Gastroesophageal sphincter (tissue), 4 donors: ENCODE data around the gene EGR2. TPM values are rescaled to one million over a fixed set of nuclear protein-coding genes. Genes with fewer than 3 reads are reported as not detected.

Source experiments
- ATAC-seq: fragments of 150-250 bp; one replicate; pipeline ENCODE4 v1.9.1; 2016; ENCODE audit warnings: mild to moderate bottlenecking, moderate library complexity
- H3K27ac ChIP-seq, 4 donors: fragments of 200-600 bp; sonication (generic) in 3 of 4; 1 replicate in 3 of 4; 2 replicates in 1 of 4; pipeline ENCODE4 v1.5.1; 2016 to 2019
- H3K27me3 ChIP-seq: fragments of 200-600 bp; sonication (generic); one replicate; pipeline ENCODE4 v1.5.1; 2019
- H3K36me3 ChIP-seq, 2 donors: fragments of 200-600 bp; sonication (generic); one replicate each; pipeline ENCODE4 v1.5.1; 2019; ENCODE audit warnings: control low read depth in 1 of 2
- H3K4me1 ChIP-seq, 3 donors: fragments of 200-600 bp; sonication (generic); 1 replicate in 2 of 3; 2 replicates in 1 of 3; pipeline ENCODE4 v1.5.1; 2016 to 2019; ENCODE audit warnings: control low read depth in 2 of 3
- H3K4me3 ChIP-seq, 2 donors: fragments of 200-600 bp; sonication (generic); one replicate each; pipeline ENCODE4 v1.5.1; 2019; ENCODE audit warnings: mild to moderate bottlenecking in 1 of 2, moderate library complexity in 1 of 2
- H3K9me3 ChIP-seq, 3 donors: fragments of 200-600 bp; sonication (generic); one replicate each; pipeline ENCODE4 v1.5.1; 2017 to 2019; ENCODE audit warnings: control low read depth in 2 of 3
- CTCF ChIP-seq, 4 experiments: fragments of 200-600 bp in 2 of 4; fragments of 450-650 bp in 2 of 4; sonication (generic) in 1 of 4; IDR thresholded peaks; one replicate each; pipeline ENCODE4 v1.5.1; 2017 to 2019; ENCODE audit warnings: antibody characterized with exemption in 4 of 4, mild to moderate bottlenecking in 2 of 4, moderate library complexity in 2 of 4
- EP300 ChIP-seq: sonication (generic); formaldehyde crosslinking; IDR thresholded peaks from one replicate; pipeline ENCODE4 v1.6.1; 2017; ENCODE audit warnings: antibody characterized with exemption, mild to moderate bottlenecking
- POLR2A ChIP-seq, 2 donors: fragments of 450-650 bp; IDR thresholded peaks; one replicate each; pipeline ENCODE4 v1.6.1; 2017; ENCODE audit warnings: antibody characterized with exemption in 2 of 2, mild to moderate bottlenecking in 2 of 2, moderate library complexity in 1 of 2
- POLR2AphosphoS5 ChIP-seq: sonication (generic); formaldehyde crosslinking; IDR thresholded peaks from one replicate; pipeline ENCODE4 v1.6.1; 2017; ENCODE audit warnings: antibody characterized with exemption
- WGBS, 2 donors: methylation state at CpG; one replicate each; pipeline ENCODE4 v1.1.5; 2018; ENCODE audit warnings: low coverage in 1 of 2; 5-methylcytosine and 5-hydroxymethylcytosine counted together
- total RNA-seq, 4 donors: library from RNA; depleted of rRNA; stranded (reverse); fragments of >200 nt; gene quantifications; one replicate each; pipeline ENCODE4 v1.1.0, GENCODE V29; 2016

The EGR2 gene
- total RNA-seq, 4 donors from 2014 or later = 0.52 to 1.3 (median 1.1) TPM

- no peak overlapping the region for H3K27ac ChIP-seq
- WGBS, 2 donors = 53 to 69% methylated on average over 3 to 4 of the region's 4 CpGs
- H3K36me3 ChIP-seq = no peaks in the 10 kb centered on the region
- ATAC-seq = no peak
- H3K4me3 ChIP-seq = no peak overlapping the region
- H3K27me3 ChIP-seq = no peaks in the 10 kb centered on the region
- H3K4me1 ChIP-seq = peaks cover 0 to 7% (median 0%) of the 10 kb centered on the region in 3 donors
- no peaks in the 10 kb centered on the region for H3K9me3 ChIP-seq
- TF ChIP-seq POLR2A (IDR thresholded peaks at IDR 0.05) = no peak
- no peak for TF ChIP-seq POLR2AphosphoS5
Observed at GRCh38 chr10:62856021-62856420, 39.9 kb upstream of the EGR2 start.

- no peak for TF ChIP-seq CTCF (IDR thresholded peaks at IDR 0.05)
- TF ChIP-seq POLR2A (IDR thresholded peaks at IDR 0.05) = no peak
- no peak for TF ChIP-seq POLR2AphosphoS5
- TF ChIP-seq EP300 = no peak
- 73 to 91% methylated on average over 5 of the region's 5 CpGs for WGBS, 2 donors
- H3K4me1 ChIP-seq = peaks cover 0 to 6% (median 0%) of the 10 kb centered on the region in 3 donors
- no peak for ATAC-seq
- H3K27ac ChIP-seq = no peak overlapping the region
- no peaks in the 10 kb centered on the region for H3K27me3 ChIP-seq
- no peak overlapping the region for H3K4me3 ChIP-seq
- H3K9me3 ChIP-seq = peaks cover 0 to 1% (median 0%) of the 10 kb centered on the region in 3 donors
- no peaks in the 10 kb centered on the region for H3K36me3 ChIP-seq
Observed at GRCh38 chr10:62853710-62854109, 37.5 kb upstream of the EGR2 start.

GRCh38 chr10:62852961-62853702 is 37.0 kb upstream of the EGR2 start:
- Histone ChIP-seq H3K9me3 (peaks cover 0 to 7% (median 0%) of the 10 kb centered on the region in 3 donors), H3K4me1 (peaks cover 0 to under 1% (median 0%) of the 10 kb centered on the region in 3 donors), H3K4me3 (no peak overlapping the region), H3K36me3 (no peaks in the 10 kb centered on the region), H3K27me3 (no peaks in the 10 kb centered on the region), H3K27ac (no peak overlapping the region)
- ATAC-seq = no peak
- TF ChIP-seq POLR2AphosphoS5 (no peak), POLR2A (IDR thresholded peaks at IDR 0.05) (no peak), CTCF (IDR thresholded peaks at IDR 0.05) (no peak), EP300 (no peak)
- 60 to 64% methylated on average over 5 to 6 of the region's 6 CpGs for WGBS, 2 donors

GRCh38 chr10:62851442-62851841 is 35.3 kb upstream of the EGR2 start:
- H3K27ac ChIP-seq = no peak overlapping the region
- no peak for TF ChIP-seq POLR2A (IDR thresholded peaks at IDR 0.05)
- TF ChIP-seq EP300 = no peak
- no peak for TF ChIP-seq CTCF (IDR thresholded peaks at IDR 0.05)
- no peak for TF ChIP-seq POLR2AphosphoS5
- H3K4me1 ChIP-seq = no peaks in the 10 kb centered on the region
- H3K36me3 ChIP-seq = no peaks in the 10 kb centered on the region
- H3K4me3 ChIP-seq = no peak overlapping the region
- H3K9me3 ChIP-seq = peaks cover 0 to 24% (median 0%) of the 10 kb centered on the region in 3 donors
- no peaks in the 10 kb centered on the region for H3K27me3 ChIP-seq
- WGBS, 2 donors = 0 to 33% methylated on average over 1 to 2 of the region's 2 CpGs
- no peak for ATAC-seq

- TF ChIP-seq POLR2A (IDR thresholded peaks at IDR 0.05) (no peak), POLR2AphosphoS5 (no peak), CTCF (IDR thresholded peaks at IDR 0.05) (no peak), EP300 (no peak)
- no peaks in the 10 kb centered on the region for H3K36me3 ChIP-seq
- peaks cover 0 to 25% (median 0%) of the 10 kb centered on the region in 3 donors for H3K9me3 ChIP-seq
- no peaks in the 10 kb centered on the region for H3K4me1 ChIP-seq
- peaks cover 5% of the 10 kb centered on the region for H3K27me3 ChIP-seq
- no peak overlapping the region for H3K4me3 ChIP-seq
- ATAC-seq = no peak
- no peak overlapping the region for H3K27ac ChIP-seq
- WGBS, 2 donors = 76 to 80% methylated on average over 2 to 3 of the region's 3 CpGs
Observed at GRCh38 chr10:62850646-62851045, 34.5 kb upstream of the EGR2 start.
